Liver (tissue), 2 donors: ENCODE measurements around the gene ATP6V1A.

Experiments
- MAX ChIP-seq: IDR thresholded peaks from 2 replicates; pipeline ENCODE4 v1.6.1; 2016; ENCODE audit warnings: antibody characterized with exemption
- RAD21 ChIP-seq, 2 donors: IDR thresholded peaks; 2 replicates each; pipeline ENCODE4 v1.6.1; 2016; ENCODE audit warnings: antibody characterized with exemption in 2 of 2, mild to moderate bottlenecking in 2 of 2
- donor health status: healthy.

- TF ChIP-seq MAX (no peak), RAD21 (IDR thresholded peaks at IDR 0.05) (no peak)
Measured at GRCh38 chr3:113717308-113717707, 29.5 kb upstream of the ATP6V1A start.
